Activated CD4-positive, alpha-beta T cell treated with anti-CD3 and anti-CD28 coated beads, Interleukin-2, amount 50 U/mL, for 48 hours (primary cell): ENCODE data around the gene TMEM254.
"Not testable (repeated sequence)": the region's sequence is repeated elsewhere in the genome, so short reads cannot be mapped to it uniquely, and the experiment has no call there.

Experiments used
- DNase-seq, 2 experiments: peaks; one replicate each; pipeline ENCODE4 v3.0.0-alpha.2; 2020

TMEM254 gene

DNA sequence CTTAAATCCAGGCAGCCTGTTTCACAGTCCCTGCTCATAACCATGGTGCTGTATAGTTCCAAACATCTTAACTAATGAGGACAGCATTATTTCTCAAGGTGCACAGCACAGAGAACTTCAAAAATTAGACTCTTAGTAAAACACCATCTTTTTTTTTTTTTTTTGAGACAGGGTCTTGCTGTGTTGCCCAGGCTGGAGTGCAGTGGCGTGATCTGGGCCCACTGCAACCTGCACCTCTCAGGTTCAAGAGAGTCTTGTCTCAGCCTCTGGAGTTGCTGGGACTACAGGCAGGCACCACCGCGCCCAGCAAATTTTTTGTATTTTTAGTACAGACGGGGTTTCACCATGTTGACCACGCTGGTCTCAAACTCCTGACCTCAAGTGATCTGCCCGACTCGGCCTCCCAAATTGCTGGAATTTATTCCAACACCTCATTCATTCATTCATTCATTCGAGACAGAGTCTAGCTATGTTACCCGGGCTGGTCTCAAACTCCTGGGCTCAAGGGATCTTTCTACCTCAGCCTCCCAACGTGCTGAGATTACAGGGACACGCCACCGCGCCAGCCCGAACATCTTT, 507 bp upstream of the TMEM254 start:
- no peak for DNase-seq

GRCh38 chr10:80079312-80079719, 851 bp downstream of the TMEM254 start:
- DNase-seq = no peak

- DNase-seq = no peak
Observed at GRCh38 chr10:80081026-80081425, 2.6 kb downstream of the TMEM254 start.

DNA sequence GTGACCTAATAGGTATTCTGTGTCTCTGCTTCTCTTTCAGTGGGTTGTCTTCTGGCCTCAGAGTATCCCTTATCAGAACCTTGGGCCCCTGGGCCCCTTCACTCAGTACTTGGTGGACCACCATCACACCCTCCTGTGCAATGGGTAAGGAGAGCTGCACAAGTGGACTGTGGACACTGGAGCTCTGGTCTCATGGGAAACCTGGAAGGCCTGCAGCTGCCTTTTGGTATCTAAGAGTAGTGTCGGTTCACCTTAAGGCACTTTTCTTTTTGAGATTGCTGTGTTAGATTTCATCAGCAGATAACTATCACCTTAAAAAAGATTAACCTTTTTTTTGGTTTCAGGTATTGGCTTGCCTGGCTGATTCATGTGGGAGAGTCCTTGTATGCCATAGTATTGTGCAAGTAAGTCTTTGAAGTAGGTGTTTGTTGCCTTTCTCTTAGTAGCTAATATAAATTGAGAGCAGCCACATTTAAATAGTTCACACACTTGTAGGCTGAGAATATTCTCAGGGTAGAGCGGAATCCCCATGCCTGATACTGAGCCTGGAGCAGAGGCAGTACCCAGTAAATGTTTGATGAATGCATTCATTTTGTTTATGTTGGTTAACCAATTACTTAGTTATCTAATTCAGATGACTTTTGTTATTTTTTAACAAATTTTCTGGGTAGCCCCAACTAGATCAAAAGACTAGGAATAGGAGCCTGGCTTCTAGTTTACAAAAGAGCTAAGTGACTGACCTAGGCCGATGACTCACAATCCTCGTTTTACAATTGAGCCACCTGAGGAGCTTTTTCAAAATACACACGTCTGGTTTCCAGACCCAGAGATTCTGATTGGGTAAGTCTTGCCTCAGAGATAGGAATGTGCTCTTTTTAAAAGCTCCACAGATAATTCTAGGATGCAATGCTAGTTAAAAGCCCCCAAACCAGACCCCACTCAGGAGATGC, 3.6 kb downstream of the TMEM254 start:
- DNase-seq = no peak

DNA sequence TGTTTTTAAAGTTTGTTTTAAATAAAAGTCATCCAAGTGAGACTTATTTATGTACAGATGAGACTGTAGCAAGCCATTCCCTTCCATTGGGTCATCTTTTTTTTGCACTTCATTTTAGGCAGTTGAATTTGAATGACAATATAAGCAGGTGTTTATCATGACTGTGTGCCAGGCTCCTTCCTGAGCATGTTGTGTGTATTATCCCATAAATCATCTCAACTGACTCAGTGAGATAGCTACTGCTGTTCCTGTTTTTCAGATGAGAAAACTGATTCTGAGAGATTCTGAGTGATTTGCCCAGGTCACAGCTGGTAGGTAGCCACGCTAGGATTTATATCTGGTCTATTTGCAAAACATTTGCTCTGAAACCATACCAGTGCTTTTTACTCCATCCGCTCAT, 11.7 kb downstream of the TMEM254 start:
- DNase-seq = no peak

DNA sequence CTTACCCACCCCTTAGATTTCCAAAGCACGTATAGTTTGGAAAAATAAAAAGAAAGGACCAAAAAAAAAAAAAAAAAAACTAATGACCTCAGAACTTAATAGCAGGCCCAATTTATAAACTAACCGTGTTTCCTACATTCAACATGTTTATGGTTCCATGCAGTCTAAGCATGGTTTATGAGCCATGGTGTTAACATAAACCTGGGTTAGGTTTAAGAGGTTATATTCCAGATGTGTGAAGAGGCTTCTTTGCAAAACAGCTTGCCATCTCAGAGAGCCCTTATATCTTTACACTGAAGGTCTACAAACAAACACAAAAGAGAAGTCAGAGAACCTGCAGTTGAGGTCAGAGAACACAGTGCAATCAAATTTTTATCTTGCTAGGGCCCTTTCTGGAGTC, 15.8 kb downstream of the TMEM254 start:
- no peak for DNase-seq

DNA sequence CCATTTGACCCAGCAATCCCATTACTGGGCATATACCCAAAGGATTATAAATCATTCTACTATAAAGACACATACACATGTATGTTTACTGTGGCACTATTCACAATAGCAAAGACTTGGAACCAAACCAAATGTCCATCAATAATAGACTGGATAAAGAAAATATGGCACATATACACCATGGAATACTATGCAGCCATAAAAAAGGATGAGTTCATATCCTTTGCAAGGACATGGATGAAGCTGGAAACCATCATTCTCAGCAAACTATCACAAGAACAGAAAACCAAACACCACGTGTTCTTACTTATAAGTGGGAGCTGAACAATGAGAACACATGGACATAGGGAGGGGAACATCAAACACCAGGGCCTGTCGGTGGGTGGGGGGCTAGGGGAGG, 19.8 kb downstream of the TMEM254 start:
- not testable (repeated sequence) for DNase-seq

GRCh38 chr10:80099295-80099694, 20.8 kb downstream of the TMEM254 start:
- not testable (repeated sequence) for DNase-seq

GRCh38 chr10:80100116-80100515, 21.7 kb downstream of the TMEM254 start:
- DNase-seq = no peak

- no peak for DNase-seq
Observed at GRCh38 chr10:80100861-80101695, 22.6 kb downstream of the TMEM254 start.

GRCh38 chr10:80104066-80104926, 25.8 kb downstream of the TMEM254 start:
- no peak for DNase-seq

- DNase-seq = no peak
Observed at GRCh38 chr10:80108576-80109239, 30.2 kb downstream of the TMEM254 start.

DNA sequence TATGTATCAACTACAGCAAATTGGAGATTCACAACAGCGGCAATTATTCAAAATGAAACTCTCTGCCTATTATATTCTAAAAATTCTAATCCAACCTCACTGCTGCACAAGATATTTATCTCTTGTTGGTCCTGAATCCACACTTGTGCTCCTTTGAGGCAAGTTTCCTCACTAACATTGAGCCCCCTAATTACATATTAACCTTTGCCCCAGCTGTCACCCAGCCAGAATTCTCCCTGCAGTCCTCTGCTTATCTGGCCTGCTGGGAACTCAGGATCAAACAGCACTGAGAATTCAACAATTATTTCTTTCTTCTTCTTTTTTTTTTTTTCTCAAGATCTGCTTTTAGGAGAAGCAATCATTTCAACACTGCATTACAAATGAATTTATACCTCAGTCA, 32.5 kb downstream of the TMEM254 start:
- DNase-seq = no peak

GRCh38 chr10:80118669-80119068, 40.2 kb downstream of the TMEM254 start:
- no peak for DNase-seq

DNA sequence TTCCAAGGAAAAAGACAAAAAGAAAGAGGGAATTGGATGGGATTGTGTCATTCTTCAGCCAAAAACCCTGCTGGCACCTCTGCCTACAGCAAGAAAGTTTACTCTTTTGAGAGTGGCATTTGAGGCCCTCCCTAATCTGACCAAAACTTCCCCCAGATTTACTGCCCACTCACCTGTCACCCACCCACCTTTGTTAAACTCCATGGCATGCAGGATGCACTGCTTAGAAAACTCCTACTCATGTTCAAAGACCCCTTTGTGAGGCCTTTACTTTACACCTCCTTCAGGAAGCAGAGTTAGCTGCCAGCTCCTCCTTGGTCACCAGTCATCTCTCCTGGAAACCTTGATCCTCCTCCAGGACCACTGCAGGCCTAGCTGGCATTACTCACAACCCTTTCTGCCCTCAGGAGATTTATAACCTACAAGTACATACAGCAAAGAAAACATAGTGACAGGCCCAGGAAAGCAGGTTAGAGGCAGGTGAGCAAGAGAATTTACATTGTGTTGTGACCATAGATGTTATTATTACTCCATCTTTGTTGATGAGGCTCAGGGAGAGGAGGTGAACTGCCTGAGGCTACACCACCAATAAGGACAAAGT, 43.7 kb downstream of the TMEM254 start:
- no peak for DNase-seq

- DNase-seq = no peak
Observed at GRCh38 chr10:80122746-80123145, 44.3 kb downstream of the TMEM254 start.

DNA sequence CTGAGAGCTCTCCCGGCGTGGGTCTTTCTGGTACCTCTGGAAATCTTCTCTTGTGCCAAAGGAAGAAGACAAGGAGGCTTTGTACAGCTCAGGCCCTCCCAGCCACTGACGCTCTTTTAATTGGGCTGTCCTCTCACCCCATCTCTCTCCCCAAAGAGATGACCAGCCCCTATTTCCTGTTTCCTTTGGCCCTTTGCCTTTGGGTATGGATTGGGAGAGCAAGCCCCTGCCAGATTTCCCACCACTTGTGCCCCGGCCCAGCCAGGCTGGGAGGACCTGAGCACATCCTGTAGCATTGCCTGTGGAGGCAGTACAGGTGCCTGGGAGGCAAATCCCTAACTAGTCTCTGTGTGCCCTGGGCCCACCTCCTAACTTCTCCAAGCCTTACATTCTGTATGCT, 48.4 kb downstream of the TMEM254 start:
- no peak for DNase-seq

DNA sequence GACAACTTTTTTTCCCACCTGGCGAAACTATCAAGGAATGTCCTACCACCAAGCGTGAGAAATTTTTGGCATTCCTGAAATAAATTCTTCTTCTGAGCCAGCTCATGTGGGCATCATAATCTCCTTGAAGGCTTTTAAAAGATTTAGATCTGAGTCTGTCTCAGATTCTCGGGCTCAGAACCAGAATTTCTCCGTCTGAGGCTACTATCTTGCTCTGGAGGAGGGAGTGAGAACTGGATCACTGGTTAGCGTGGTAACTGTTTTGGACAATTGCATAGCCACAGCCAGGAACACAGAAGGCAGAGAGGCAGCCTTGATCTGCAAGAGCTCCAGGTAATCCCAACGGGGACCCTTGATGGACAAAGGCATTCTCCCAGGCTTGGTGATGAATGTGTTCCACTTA, 53.0 kb downstream of the TMEM254 start:
- DNase-seq = no peak

DNA sequence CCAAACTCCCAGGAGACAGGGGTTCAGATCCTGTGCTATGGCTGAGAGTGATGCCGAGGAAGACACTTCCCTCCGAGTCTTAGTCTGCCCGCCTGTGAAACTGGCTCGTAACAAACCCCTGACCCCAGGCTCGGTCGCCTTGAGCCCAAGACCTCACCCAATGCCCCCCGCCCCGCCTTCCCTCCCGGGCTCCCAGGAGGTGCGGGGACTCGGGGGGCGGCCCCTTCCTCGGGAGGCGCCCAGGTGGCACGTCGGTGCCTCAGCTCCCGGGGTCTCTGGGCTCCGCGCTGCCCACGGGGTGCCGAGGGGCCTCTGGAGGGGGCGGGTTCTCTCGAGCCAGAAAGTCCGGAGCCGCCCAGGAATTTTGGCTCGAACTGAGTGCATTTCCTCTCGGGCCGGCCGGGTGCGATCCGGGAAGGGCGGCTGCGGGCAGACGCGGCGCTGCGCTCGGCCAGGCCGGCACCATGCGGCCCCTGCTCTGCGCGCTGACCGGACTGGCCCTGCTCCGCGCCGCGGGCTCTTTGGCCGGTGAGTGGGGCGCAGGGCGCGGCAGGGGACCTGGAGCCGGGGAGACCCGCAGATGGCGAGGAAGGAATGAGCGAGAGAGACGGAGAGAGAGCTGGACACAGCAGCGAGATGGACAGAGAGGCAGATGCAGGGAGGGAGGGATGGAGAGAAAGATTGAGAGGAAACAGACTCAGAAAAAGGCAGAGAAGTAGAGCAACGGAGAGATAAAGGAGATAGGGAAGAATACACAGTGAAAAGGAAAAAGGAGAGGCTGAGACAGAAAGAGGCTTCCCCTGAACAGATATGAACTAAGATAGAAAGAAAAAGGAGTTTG, 54.1 kb downstream of the TMEM254 start, which contains the start of gene PLAC9:
TSS of gene PLAC9 (plus strand) at position 432 of the 841 bp plus-strand sequence. CDS start at position 465, 33 bp downstream.
- DNase-seq = no peak

DNA sequence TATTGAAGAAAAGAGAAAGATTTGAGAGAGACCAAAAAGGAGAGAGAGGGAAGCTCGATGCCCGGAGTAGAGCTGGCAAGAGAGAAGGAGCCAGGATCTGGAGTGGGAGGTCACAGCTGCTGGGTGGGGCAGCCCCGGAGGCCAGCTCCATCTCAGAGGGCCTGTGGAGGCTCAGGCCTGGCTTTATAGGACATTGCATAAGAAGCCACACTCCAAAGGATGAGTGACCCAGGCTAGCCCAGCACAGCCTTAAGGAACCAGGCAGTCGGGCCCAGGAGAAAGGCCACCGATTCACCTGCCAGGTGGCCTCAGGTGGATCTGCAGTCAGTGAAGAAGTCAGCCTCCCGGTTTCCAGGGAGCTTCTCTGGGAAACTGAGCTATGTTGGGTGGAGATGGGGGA, 54.7 kb downstream of the TMEM254 start:
- DNase-seq = no peak
